ENCODE data around the gene CEACAM16.
"Not testable (repeated sequence)": the region's sequence is repeated elsewhere in the genome, so short reads cannot be mapped to it uniquely, and the experiment has no call there.

CEACAM16 gene

DNA sequence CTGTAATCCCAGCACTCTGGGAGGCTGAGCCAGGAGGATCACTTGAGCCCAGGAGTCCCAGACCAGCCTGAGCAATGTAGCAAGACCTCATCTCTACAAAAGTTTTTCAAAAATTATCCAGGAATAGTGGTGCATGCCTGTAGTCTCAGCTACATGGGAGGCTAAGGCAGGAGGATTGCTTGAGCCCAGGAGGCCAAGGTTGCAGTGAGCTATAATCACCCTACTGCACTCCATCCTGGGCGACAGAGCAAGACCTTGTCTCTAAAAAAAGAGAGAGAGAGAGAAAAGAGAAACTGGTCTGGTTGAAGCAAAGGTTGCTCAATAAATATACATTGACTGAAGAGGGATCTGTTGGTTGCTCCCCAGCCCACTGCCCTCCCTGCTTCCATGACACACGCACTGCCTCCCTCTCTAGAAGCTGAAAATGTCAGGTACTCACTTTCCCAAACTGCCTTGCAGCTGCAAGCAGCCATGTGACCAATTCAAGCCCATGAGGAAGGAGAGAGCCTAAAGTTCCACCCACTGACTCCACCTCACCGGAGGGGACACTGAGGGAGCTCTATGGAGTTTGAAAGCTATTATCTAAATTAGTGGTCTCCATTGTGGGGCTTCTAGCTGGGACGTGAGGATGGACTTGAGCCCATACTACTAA is 14.0 kb downstream of the CEACAM16 start:
- Histone ChIP-seq H3K4me1 (peaks cover 0 to 1% (median under 1%) of the 10 kb centered on the region in 4 donors), H3K27me3 (peaks cover 0 to 8% of the 10 kb centered on the region in 2 donors), H3K9me3 (peaks cover 0 to 12% (median 5%) of the 10 kb centered on the region in 3 donors), H3K4me3 (no peak overlapping the region), H3K27ac (no peak overlapping the region), H3K36me3 (no peaks in the 10 kb centered on the region)
- TF ChIP-seq, protein P1, sequence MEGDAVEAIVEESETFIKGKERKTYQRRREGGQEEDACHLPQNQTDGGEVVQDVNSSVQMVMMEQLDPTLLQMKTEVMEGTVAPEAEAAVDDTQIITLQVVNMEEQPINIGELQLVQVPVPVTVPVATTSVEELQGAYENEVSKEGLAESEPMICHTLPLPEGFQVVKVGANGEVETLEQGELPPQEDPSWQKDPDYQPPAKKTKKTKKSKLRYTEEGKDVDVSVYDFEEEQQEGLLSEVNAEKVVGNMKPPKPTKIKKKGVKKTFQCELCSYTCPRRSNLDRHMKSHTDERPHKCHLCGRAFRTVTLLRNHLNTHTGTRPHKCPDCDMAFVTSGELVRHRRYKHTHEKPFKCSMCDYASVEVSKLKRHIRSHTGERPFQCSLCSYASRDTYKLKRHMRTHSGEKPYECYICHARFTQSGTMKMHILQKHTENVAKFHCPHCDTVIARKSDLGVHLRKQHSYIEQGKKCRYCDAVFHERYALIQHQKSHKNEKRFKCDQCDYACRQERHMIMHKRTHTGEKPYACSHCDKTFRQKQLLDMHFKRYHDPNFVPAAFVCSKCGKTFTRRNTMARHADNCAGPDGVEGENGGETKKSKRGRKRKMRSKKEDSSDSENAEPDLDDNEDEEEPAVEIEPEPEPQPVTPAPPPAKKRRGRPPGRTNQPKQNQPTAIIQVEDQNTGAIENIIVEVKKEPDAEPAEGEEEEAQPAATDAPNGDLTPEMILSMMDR (IDR thresholded peaks at IDR 0.05): no peak
- intact Hi-C loops (cut with DNase I; ENCODE audit: low total_unique reads): no loop called here
- DNase-seq: no peak

DNA sequence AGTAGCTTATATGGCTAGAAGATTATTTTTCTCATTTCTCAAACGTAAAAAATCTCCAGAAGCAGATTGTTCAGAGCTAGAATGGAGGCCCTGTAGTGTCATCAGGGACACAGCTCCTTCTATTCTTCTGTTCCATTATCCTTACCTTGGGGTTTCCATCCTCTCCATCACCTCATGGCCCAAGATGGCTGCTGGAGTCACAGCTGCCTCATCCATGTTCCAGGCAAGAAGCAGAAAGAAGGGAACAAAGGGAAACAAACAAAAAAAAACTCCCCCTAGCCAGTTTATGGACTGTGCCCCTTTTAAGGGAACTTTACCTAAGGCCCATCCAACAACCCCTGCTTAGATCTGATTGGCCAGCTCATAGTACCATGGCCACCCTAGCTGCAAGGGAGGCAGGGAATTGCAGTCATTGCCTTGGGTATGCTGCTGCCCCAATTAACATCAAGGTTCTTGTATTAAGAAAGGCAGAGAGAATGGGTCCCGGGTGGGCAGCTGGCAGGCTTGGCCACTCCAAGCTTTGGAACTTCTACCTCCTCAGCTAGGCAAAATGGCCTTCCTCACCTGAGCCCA is 15.7 kb downstream of the CEACAM16 start:
- Histone ChIP-seq H3K27ac (no peak overlapping the region), H3K27me3 (peaks cover 0 to 4% of the 10 kb centered on the region in 2 donors), H3K4me3 (no peak overlapping the region), H3K9me3 (peaks cover 0 to 12% (median 5%) of the 10 kb centered on the region in 3 donors), H3K36me3 (no peaks in the 10 kb centered on the region), H3K4me1 (peaks cover 0 to 17% (median 14%) of the 10 kb centered on the region in 4 donors)
- DNase-seq: no peak
- intact Hi-C loops (cut with DNase I; ENCODE audit: low total_unique reads): no loop called here
- TF ChIP-seq, protein P1 (IDR thresholded peaks at IDR 0.05): no peak

DNA sequence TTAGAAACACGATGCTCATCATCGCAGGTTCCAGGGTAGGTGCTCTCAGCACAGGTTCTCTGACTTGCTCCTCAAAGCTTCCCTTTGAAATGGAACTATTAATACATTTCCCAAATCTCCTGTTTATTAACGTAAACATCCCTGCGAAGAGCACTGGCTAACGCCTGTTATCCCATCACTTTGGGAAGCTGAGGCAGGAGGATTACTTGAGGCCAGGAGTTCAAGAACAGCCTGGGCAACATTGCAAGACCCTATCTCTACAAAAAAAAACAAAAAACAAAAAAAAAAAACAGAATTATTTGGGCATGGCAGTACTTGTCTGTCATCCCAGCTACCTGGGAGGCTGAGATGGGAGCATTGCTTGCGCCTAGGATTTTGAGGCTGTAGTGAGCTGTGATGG is 18.7 kb downstream of the CEACAM16 start:
- Histone ChIP-seq H3K4me3 (no peak overlapping the region), H3K36me3 (no peaks in the 10 kb centered on the region), H3K4me1 (peaks cover 0 to 25% (median 19%) of the 10 kb centered on the region in 4 donors), H3K27me3 (peaks cover 0 to 5% of the 10 kb centered on the region in 2 donors), H3K27ac (no peak overlapping the region), H3K9me3 (peaks cover 0 to 12% (median 5%) of the 10 kb centered on the region in 3 donors)
- TF ChIP-seq, protein P1 (IDR thresholded peaks at IDR 0.05): no peak
- no peak for DNase-seq
- intact Hi-C loops (cut with DNase I; ENCODE audit: low total_unique reads): no loop called here

DNA sequence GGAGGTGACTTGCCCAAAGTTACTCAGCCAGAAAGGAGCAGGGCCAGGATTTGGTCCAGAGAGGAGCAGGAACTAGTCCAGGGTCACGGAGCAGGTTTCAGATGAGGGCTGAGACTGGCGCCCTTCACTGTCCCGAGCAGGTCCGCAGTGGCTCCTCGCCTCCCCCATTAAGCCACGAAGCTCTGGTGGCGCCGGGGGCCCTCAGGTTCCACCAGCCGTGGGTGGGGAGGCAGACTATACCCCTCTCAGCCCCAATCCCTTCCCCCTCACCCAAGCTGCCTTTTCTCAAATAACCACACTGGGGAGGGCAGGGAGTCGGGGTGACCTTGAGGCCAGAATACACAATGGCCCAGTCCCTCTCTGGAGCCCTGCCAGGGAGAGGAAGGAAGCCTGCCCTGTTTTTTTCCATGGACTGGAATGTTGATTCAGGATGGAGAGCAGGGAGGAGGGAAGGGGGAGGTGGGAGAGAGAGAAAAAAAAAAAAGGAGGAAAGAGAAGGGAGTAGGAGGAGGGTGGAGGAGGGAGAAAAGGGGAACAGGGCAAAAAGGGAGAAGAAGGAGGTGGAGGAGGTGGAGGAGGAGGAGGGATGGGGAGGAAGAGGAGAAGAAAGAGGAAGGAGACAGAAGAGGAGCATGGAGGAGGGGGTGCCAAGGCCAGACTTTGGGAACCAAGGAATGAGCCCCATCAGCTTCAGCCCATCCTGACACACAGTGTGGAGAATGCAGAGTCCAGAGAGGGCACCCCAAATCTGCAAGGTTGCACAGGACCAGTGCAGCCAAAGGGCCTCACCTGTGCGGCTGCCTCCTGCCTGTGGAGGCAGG is 19.7 kb downstream of the CEACAM16 start:
- Histone ChIP-seq H3K27ac (peak overlapping the region; percentile 44 to 62), H3K27me3 (peaks cover 0 to 7% of the 10 kb centered on the region in 2 donors), H3K36me3 (no peaks in the 10 kb centered on the region), H3K9me3 (peaks cover 0 to 12% (median 5%) of the 10 kb centered on the region in 3 donors), H3K4me1 (peaks cover 0 to 25% (median 20%) of the 10 kb centered on the region in 4 donors), H3K4me3 (peak overlapping the region in 1 of 2 donors; percentile 9)
- DNase-seq: peak; percentile 66 to 78
- intact Hi-C loops (cut with DNase I; ENCODE audit: low total_unique reads): no loop called here
- TF ChIP-seq, protein P1 (IDR thresholded peaks at IDR 0.05): no peak

DNA sequence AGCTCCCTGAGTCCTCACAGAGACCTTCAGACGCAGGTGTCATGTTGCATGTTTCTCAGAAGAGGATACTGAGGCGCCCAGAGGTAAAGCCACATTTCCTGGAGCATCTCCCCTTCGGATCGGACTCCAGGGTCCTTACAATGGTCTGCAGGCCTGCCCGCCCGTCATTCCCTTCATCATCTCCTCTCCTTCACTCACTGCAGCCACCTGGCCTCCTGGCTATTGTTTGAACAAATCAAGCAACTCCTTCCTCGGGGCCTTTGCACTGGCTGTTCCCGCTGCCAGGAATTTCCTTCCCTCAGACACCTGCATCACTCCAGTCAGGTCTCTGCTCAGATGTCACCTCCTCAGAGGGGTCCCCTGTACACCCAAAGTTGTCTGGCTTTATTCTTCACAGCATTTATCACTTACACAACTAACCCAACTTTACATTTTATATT is 20.3 kb downstream of the CEACAM16 start:
- H3K4me1 ChIP-seq: peaks cover 0 to 30% (median 25%) of the 10 kb centered on the region in 4 donors
- H3K36me3 ChIP-seq: no peaks in the 10 kb centered on the region
- TF ChIP-seq, protein P1 (IDR thresholded peaks at IDR 0.05): no peak

DNA sequence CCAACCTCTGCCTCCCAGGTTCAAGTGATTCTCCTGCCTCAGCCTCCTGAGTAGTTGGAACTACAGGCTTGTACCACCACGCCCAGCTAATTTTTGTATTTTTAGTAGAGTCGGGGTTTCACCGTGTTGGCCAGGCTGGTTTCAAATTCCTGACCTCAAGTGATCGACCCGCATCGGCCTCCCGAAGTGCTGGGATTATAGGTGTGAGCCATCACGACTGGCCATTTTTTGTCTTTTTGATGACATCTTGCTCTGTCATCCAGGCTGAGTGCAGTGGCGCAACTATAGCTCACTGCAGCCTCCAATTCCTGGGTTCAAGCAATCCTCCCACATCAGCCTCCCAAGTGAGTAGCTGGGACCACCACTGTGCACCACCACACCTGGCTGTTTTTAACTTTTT is 21.4 kb downstream of the CEACAM16 start:
- H3K4me3 ChIP-seq; H3K9me3 ChIP-seq; H3K36me3 ChIP-seq; DNase-seq; intact Hi-C loops (cut with DNase I; ENCODE audit: low total_unique reads); H3K27ac ChIP-seq: not testable (repeated sequence)
- Histone ChIP-seq H3K27me3 (peaks cover 0 to 13% of the 10 kb centered on the region in 2 donors), H3K4me1 (peaks cover 0 to 40% (median 29%) of the 10 kb centered on the region in 4 donors)

More for the DNA sequence above, 20.3 kb downstream of the CEACAM16 start:
- intact Hi-C loops (cut with DNase I; ENCODE audit: low total_unique reads): no loop called here
- H3K27me3 ChIP-seq: peaks cover 0 to 7% of the 10 kb centered on the region in 2 donors
- peak overlapping the region in 1 of 2 donors; percentile 62 for H3K27ac ChIP-seq
- peaks cover 0 to 12% (median 5%) of the 10 kb centered on the region in 3 donors for H3K9me3 ChIP-seq
- DNase-seq: no peak
- H3K4me3 ChIP-seq: no peak overlapping the region

All from tibial artery (tissue), 4 donors.